NB4 (cell line): ENCODE results near the gene TBC1D9B.

Source experiments
- DNase-seq: peaks from one replicate; pipeline ENCODE4 v3.0.0; 2010; ENCODE audit warnings: low read depth
- H3K4me3 ChIP-seq: one replicate; pipeline ENCODE4 v1.5.1; 2011; ENCODE audit warnings: mild to moderate bottlenecking, low read depth, low read length, moderate library complexity
- CTCF ChIP-seq: IDR thresholded peaks from one replicate; pipeline ENCODE4 v1.5.1; 2012; ENCODE audit warnings: low read depth, low read length
- MYC ChIP-seq: IDR thresholded peaks from 2 replicates; pipeline ENCODE4 v1.6.1; 2011; ENCODE audit warnings: low read depth, low read length
- POLR2A ChIP-seq: IDR thresholded peaks from 2 replicates; pipeline ENCODE4 v1.6.1; 2011; ENCODE audit warnings: mild to moderate bottlenecking; ENCODE audit not compliant: insufficient read length; ENCODE audit errors: extremely low read depth
- TF ChIP-seq, protein P1 (sequence below): IDR thresholded peaks from 2 replicates; pipeline ENCODE4 v1.6.1; 2011; ENCODE audit warnings: low read depth, low read length

Gene TBC1D9B

DNA sequence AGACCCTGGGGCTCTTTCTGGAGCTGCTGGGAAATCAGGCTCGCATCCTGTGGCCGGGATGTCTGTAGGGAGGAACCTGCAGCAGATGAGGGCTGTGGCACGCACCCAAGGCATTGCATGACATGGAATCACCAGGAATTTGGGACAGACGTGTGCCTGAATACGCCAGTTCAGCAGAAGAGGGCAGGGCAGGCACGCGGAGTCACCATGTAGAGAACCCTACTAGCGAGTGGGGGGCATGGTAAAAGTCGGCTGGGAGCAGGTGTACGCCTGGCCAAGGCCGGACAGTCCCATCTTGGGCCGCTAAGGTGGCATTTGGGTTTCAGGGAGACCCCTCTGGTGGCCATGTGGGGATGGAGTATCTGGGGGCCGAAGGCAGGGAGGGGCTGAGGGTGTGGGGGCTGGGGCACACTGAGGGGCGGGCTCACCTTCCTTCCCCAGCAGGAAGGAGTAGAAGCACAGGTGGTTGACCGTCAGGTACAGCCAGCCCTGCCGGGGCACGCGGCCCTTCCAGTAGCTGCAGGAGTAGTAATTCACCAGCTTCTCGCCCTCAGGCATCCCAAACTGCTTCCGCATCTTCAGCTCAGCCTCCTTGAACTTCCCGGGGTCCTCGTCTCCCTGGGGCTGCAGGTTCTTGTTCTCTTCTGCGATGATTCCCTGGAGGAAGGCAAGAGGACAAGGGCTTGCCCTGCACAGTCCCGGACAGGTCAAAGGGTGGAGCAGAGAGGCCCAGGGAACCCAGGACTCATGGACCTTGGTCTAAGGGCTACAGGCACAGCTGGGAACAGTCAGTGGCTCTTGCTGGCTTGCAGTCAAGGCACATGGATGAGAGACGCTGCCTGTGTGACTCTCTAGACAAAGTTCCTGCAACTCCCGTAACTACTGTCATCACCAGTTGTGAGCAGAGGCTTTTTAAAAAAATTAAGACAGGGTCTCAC, 13.5 kb downstream of the TBC1D9B start:
- TF ChIP-seq POLR2A (no peak), MYC (no peak), CTCF (no peak)
- TF ChIP-seq, protein P1, sequence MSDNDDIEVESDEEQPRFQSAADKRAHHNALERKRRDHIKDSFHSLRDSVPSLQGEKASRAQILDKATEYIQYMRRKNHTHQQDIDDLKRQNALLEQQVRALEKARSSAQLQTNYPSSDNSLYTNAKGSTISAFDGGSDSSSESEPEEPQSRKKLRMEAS = no peak
- H3K4me3 ChIP-seq = no peak overlapping the region
- no peak for DNase-seq

GRCh38 chr5:179893076-179893957, 14.4 kb downstream of the TBC1D9B start:
- no peak overlapping the region for H3K4me3 ChIP-seq
- no peak for DNase-seq
- TF ChIP-seq, protein P1 = no peak
- TF ChIP-seq CTCF (no peak), POLR2A (no peak), MYC (no peak)

DNA sequence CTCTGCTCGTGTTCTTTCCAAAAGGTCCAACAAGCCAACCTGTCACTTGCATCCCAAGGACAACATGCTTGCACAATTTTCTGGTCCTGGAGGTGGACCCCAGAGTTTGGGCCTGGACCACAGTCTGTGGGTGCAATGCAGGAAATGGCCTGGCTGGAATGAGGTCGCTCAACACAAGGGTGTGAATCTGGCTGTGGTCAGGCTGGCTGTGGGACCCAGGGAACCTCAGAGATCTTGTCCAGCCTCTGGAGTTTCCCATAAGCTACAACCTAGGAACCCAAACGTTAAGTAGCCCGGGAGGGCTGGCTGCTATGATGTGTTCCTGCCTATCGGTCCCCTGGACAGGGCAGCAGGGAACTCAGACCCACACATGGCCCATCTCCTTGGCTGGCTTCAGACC, 15.4 kb downstream of the TBC1D9B start:
- TF ChIP-seq, protein P1 = no peak
- no peak for TF ChIP-seq CTCF
- no peak for TF ChIP-seq MYC
- no peak for TF ChIP-seq POLR2A
- DNase-seq = no peak
- no peak overlapping the region for H3K4me3 ChIP-seq

- DNase-seq = no peak
- no peak overlapping the region for H3K4me3 ChIP-seq
- TF ChIP-seq POLR2A (no peak), CTCF (no peak), MYC (no peak)
- TF ChIP-seq, protein P1 = no peak
Observed at GRCh38 chr5:179890751-179891682, 16.7 kb downstream of the TBC1D9B start.

- H3K4me3 ChIP-seq = no peak overlapping the region
- no peak for DNase-seq
- TF ChIP-seq, protein P1 = no peak
- TF ChIP-seq POLR2A (no peak), MYC (no peak), CTCF (no peak)
Observed at GRCh38 chr5:179889885-179890284, 17.8 kb downstream of the TBC1D9B start.
